Mesothelial cell of epicardium (in vitro differentiated cells): ENCODE measurements around the gene ANKRD44. TPM values are rescaled to one million over a fixed set of nuclear protein-coding genes. Genes with fewer than 3 reads are reported as not detected.

Source experiments
- DNase-seq, 2 experiments: peaks; one replicate each; pipeline ENCODE4 v3.0.0; 2021; ENCODE audit warnings: low spot score in 2 of 2; ENCODE audit not compliant: unreplicated experiment in 2 of 2
- H3K27ac Mint-ChIP-seq: 2 replicates; pipeline ENCODE4 v1.8.0; 2021; ENCODE audit warnings: mixed read lengths
- H3K27me3 Mint-ChIP-seq: 2 replicates; pipeline ENCODE4 v1.8.0; 2021; ENCODE audit warnings: low read depth, mixed read lengths
- H3K36me3 Mint-ChIP-seq: 2 replicates; pipeline ENCODE4 v1.8.0; 2021; ENCODE audit warnings: mixed read lengths
- H3K4me1 Mint-ChIP-seq: 2 replicates; pipeline ENCODE4 v1.8.0; 2021; ENCODE audit warnings: mixed read lengths
- H3K4me3 Mint-ChIP-seq: 2 replicates; pipeline ENCODE4 v1.8.0; 2021; ENCODE audit warnings: mild to moderate bottlenecking, moderate library complexity, mixed read lengths
- H3K9me3 Mint-ChIP-seq: 2 replicates; pipeline ENCODE4 v1.8.0; 2021; ENCODE audit warnings: mixed read lengths
- CTCF ChIP-seq: fragments of 200-600 bp; sonication (generic); IDR thresholded peaks from one replicate; pipeline ENCODE4 v1.5.0; 2021; ENCODE audit warnings: antibody characterized with exemption; ENCODE audit not compliant: unreplicated experiment
- total RNA-seq: library from RNA; stranded (reverse); gene quantifications from 3 replicates; pipeline ENCODE4 v1.2.1, GENCODE V29; 2021

The ANKRD44 gene
- total RNA-seq, 1 donor from 2014 or later: 10.4 TPM

GRCh38 chr2:197217541-197217940 lies 93.0 kb downstream of the ANKRD44 start:
- H3K27ac Mint-ChIP-seq: no peak overlapping the region
- TF ChIP-seq CTCF: no peak
- no peak overlapping the region for H3K4me3 Mint-ChIP-seq
- H3K27me3 Mint-ChIP-seq: peaks cover 9% of the 10 kb centered on the region
- peaks cover 15% of the 10 kb centered on the region for H3K4me1 Mint-ChIP-seq
- no peaks in the 10 kb centered on the region for H3K9me3 Mint-ChIP-seq
- no peak for DNase-seq
- no peaks in the 10 kb centered on the region for H3K36me3 Mint-ChIP-seq

GRCh38 chr2:197216361-197216979 lies 94.1 kb downstream of the ANKRD44 start:
- Mint-ChIP-seq H3K9me3 (no peaks in the 10 kb centered on the region), H3K27ac (no peak overlapping the region), H3K27me3 (peaks cover 6% of the 10 kb centered on the region), H3K4me1 (peaks cover 15% of the 10 kb centered on the region), H3K36me3 (no peaks in the 10 kb centered on the region), H3K4me3 (no peak overlapping the region)
- TF ChIP-seq CTCF: no peak
- DNase-seq: no peak

- no peak for DNase-seq
- Mint-ChIP-seq H3K27ac (no peak overlapping the region), H3K27me3 (peaks cover 6% of the 10 kb centered on the region), H3K4me3 (no peak overlapping the region), H3K36me3 (no peaks in the 10 kb centered on the region), H3K9me3 (no peaks in the 10 kb centered on the region), H3K4me1 (peaks cover 15% of the 10 kb centered on the region)
- TF ChIP-seq CTCF: no peak
Measured at GRCh38 chr2:197215748-197216360, 94.7 kb downstream of the ANKRD44 start.

- Mint-ChIP-seq H3K27me3 (peaks cover 3% of the 10 kb centered on the region), H3K9me3 (no peaks in the 10 kb centered on the region), H3K4me3 (no peak overlapping the region), H3K4me1 (peaks cover 24% of the 10 kb centered on the region), H3K36me3 (no peaks in the 10 kb centered on the region), H3K27ac (no peak overlapping the region)
- no peak for TF ChIP-seq CTCF
- DNase-seq: no peak
Measured at GRCh38 chr2:197212344-197213262, 98.0 kb downstream of the ANKRD44 start.

GRCh38 chr2:197211881-197212342 lies 98.7 kb downstream of the ANKRD44 start:
- no peak for TF ChIP-seq CTCF
- no peak overlapping the region for H3K27ac Mint-ChIP-seq
- DNase-seq: no peak
- no peaks in the 10 kb centered on the region for H3K9me3 Mint-ChIP-seq
- no peak overlapping the region for H3K4me3 Mint-ChIP-seq
- H3K4me1 Mint-ChIP-seq: peaks cover 28% of the 10 kb centered on the region
- H3K27me3 Mint-ChIP-seq: no peaks in the 10 kb centered on the region
- H3K36me3 Mint-ChIP-seq: no peaks in the 10 kb centered on the region
